Dedifferentiated amniotic fluid mesenchymal stem cell (primary cell): ENCODE data around the gene RFC4.

Experiments
- DNase-seq: peaks from one replicate; pipeline ENCODE4 v3.0.0-alpha.2; 2016; ENCODE audit errors: extremely low spot score

The RFC4 gene

GRCh38 chr3:186743666-186744065, 62.6 kb downstream of the RFC4 start:
- DNase-seq = no peak

- DNase-seq = no peak
Observed at GRCh38 chr3:186742618-186743380, 63.5 kb downstream of the RFC4 start.
